ENCODE results near the gene AP5Z1.

- TF ChIP-seq MAZ (IDR thresholded peaks at IDR 0.05; ENCODE audit: borderline replicate concordance, low read depth, low read length) (no peak), CTCF (conservative IDR thresholded peaks at IDR 0.05; ENCODE audit: low read depth, low read length) (no peak), POLR2A (IDR thresholded peaks at IDR 0.05; ENCODE audit: low read depth, low read length) (no peak)
Measured at GRCh38 chr7:4758111-4758510, 17.3 kb upstream of the AP5Z1 start.
